ENCODE results near the gene CELA2B.
"Not testable (repeated sequence)": the region's sequence is repeated elsewhere in the genome, so short reads cannot be mapped to it uniquely, and the experiment has no call there.

CELA2B gene

GRCh38 chr1:15459771-15460707 is 15.9 kb upstream of the CELA2B start:
- no peaks in the 10 kb centered on the region for H3K9me3 ChIP-seq (ENCODE audit: insufficient read depth, low read depth, low read length)
- no peaks in the 10 kb centered on the region for H3K27me3 ChIP-seq (ENCODE audit: insufficient read depth, low read length)
- H3K36me3 ChIP-seq (ENCODE audit: insufficient read depth, low read depth, low read length), result no peaks in the 10 kb centered on the region
- H3K4me1 ChIP-seq (ENCODE audit: insufficient read depth, low read length), result no peaks in the 10 kb centered on the region
- no peak overlapping the region for H3K4me3 ChIP-seq (ENCODE audit: low read length)
- no peak overlapping the region for H3K27ac ChIP-seq (ENCODE audit: low read length)
- no peak overlapping the region for H3K9ac ChIP-seq (ENCODE audit: low read depth, low read length)

GRCh38 chr1:15460708-15461095 is 15.2 kb upstream of the CELA2B start:
- no peaks in the 10 kb centered on the region for H3K4me1 ChIP-seq (ENCODE audit: insufficient read depth, low read length)
- H3K9ac ChIP-seq (ENCODE audit: low read depth, low read length), result no peak overlapping the region
- H3K27ac ChIP-seq (ENCODE audit: low read length), result no peak overlapping the region
- H3K4me3 ChIP-seq (ENCODE audit: low read length), result no peak overlapping the region
- no peaks in the 10 kb centered on the region for H3K9me3 ChIP-seq (ENCODE audit: insufficient read depth, low read depth, low read length)
- no peaks in the 10 kb centered on the region for H3K27me3 ChIP-seq (ENCODE audit: insufficient read depth, low read length)
- H3K36me3 ChIP-seq (ENCODE audit: insufficient read depth, low read depth, low read length), result no peaks in the 10 kb centered on the region

GRCh38 chr1:15463064-15463800 is 12.7 kb upstream of the CELA2B start:
- not testable (repeated sequence) for H3K9ac ChIP-seq (ENCODE audit: low read depth, low read length); H3K27ac ChIP-seq (ENCODE audit: low read length); H3K9me3 ChIP-seq (ENCODE audit: insufficient read depth, low read depth, low read length)

GRCh38 chr1:15463926-15464322 is 12.0 kb upstream of the CELA2B start:
- H3K9ac ChIP-seq (ENCODE audit: low read depth, low read length); H3K4me3 ChIP-seq (ENCODE audit: low read length); H3K27ac ChIP-seq (ENCODE audit: low read length); H3K9me3 ChIP-seq (ENCODE audit: insufficient read depth, low read depth, low read length); H3K36me3 ChIP-seq (ENCODE audit: insufficient read depth, low read depth, low read length); H3K4me1 ChIP-seq (ENCODE audit: insufficient read depth, low read length); H3K27me3 ChIP-seq (ENCODE audit: insufficient read depth, low read length): not testable (repeated sequence)

More at GRCh38 chr1:15463064-15463800, 12.7 kb upstream of the CELA2B start:
- H3K4me1 ChIP-seq (ENCODE audit: insufficient read depth, low read length); H3K27me3 ChIP-seq (ENCODE audit: insufficient read depth, low read length); H3K4me3 ChIP-seq (ENCODE audit: low read length); H3K36me3 ChIP-seq (ENCODE audit: insufficient read depth, low read depth, low read length): not testable (repeated sequence)

GRCh38 chr1:15465674-15466073 is 10.2 kb upstream of the CELA2B start:
- H3K27ac ChIP-seq (ENCODE audit: low read length), result no peak overlapping the region
- H3K9me3 ChIP-seq (ENCODE audit: insufficient read depth, low read depth, low read length), result no peaks in the 10 kb centered on the region
- H3K27me3 ChIP-seq (ENCODE audit: insufficient read depth, low read length), result no peaks in the 10 kb centered on the region
- no peak overlapping the region for H3K9ac ChIP-seq (ENCODE audit: low read depth, low read length)
- no peaks in the 10 kb centered on the region for H3K36me3 ChIP-seq (ENCODE audit: insufficient read depth, low read depth, low read length)
- no peaks in the 10 kb centered on the region for H3K4me1 ChIP-seq (ENCODE audit: insufficient read depth, low read length)
- no peak overlapping the region for H3K4me3 ChIP-seq (ENCODE audit: low read length)

- H3K27me3 ChIP-seq (ENCODE audit: insufficient read depth, low read length); H3K4me1 ChIP-seq (ENCODE audit: insufficient read depth, low read length); H3K4me3 ChIP-seq (ENCODE audit: low read length); H3K9ac ChIP-seq (ENCODE audit: low read depth, low read length); H3K27ac ChIP-seq (ENCODE audit: low read length); H3K36me3 ChIP-seq (ENCODE audit: insufficient read depth, low read depth, low read length); H3K9me3 ChIP-seq (ENCODE audit: insufficient read depth, low read depth, low read length): not testable (repeated sequence)
Observed at GRCh38 chr1:15466955-15467625, 8.8 kb upstream of the CELA2B start.

- H3K27ac ChIP-seq (ENCODE audit: low read length), result no peak overlapping the region
- no peak overlapping the region for H3K4me3 ChIP-seq (ENCODE audit: low read length)
- no peaks in the 10 kb centered on the region for H3K9me3 ChIP-seq (ENCODE audit: insufficient read depth, low read depth, low read length)
- no peaks in the 10 kb centered on the region for H3K4me1 ChIP-seq (ENCODE audit: insufficient read depth, low read length)
- no peak overlapping the region for H3K9ac ChIP-seq (ENCODE audit: low read depth, low read length)
- H3K36me3 ChIP-seq (ENCODE audit: insufficient read depth, low read depth, low read length), result no peaks in the 10 kb centered on the region
- H3K27me3 ChIP-seq (ENCODE audit: insufficient read depth, low read length), result no peaks in the 10 kb centered on the region
Observed at GRCh38 chr1:15468145-15468544, 7.8 kb upstream of the CELA2B start.

- H3K9ac ChIP-seq (ENCODE audit: low read depth, low read length), result no peak overlapping the region
- H3K4me1 ChIP-seq (ENCODE audit: insufficient read depth, low read length), result no peaks in the 10 kb centered on the region
- H3K4me3 ChIP-seq (ENCODE audit: low read length), result no peak overlapping the region
- no peaks in the 10 kb centered on the region for H3K9me3 ChIP-seq (ENCODE audit: insufficient read depth, low read depth, low read length)
- no peaks in the 10 kb centered on the region for H3K27me3 ChIP-seq (ENCODE audit: insufficient read depth, low read length)
- H3K27ac ChIP-seq (ENCODE audit: low read length), result no peak overlapping the region
- no peaks in the 10 kb centered on the region for H3K36me3 ChIP-seq (ENCODE audit: insufficient read depth, low read depth, low read length)
Observed at GRCh38 chr1:15469361-15469760, 6.5 kb upstream of the CELA2B start.

- not testable (repeated sequence) for H3K27me3 ChIP-seq (ENCODE audit: insufficient read depth, low read length); H3K4me3 ChIP-seq (ENCODE audit: low read length); H3K4me1 ChIP-seq (ENCODE audit: insufficient read depth, low read length); H3K27ac ChIP-seq (ENCODE audit: low read length); H3K9ac ChIP-seq (ENCODE audit: low read depth, low read length); H3K36me3 ChIP-seq (ENCODE audit: insufficient read depth, low read depth, low read length); H3K9me3 ChIP-seq (ENCODE audit: insufficient read depth, low read depth, low read length)
Observed at GRCh38 chr1:15469821-15470448, 6.0 kb upstream of the CELA2B start.

- not testable (repeated sequence) for H3K9ac ChIP-seq (ENCODE audit: low read depth, low read length); H3K27me3 ChIP-seq (ENCODE audit: insufficient read depth, low read length); H3K27ac ChIP-seq (ENCODE audit: low read length); H3K36me3 ChIP-seq (ENCODE audit: insufficient read depth, low read depth, low read length); H3K4me1 ChIP-seq (ENCODE audit: insufficient read depth, low read length); H3K9me3 ChIP-seq (ENCODE audit: insufficient read depth, low read depth, low read length); H3K4me3 ChIP-seq (ENCODE audit: low read length)
Observed at GRCh38 chr1:15471067-15471466, 4.8 kb upstream of the CELA2B start.

GRCh38 chr1:15471723-15472122 is 4.2 kb upstream of the CELA2B start:
- not testable (repeated sequence) for H3K27ac ChIP-seq (ENCODE audit: low read length); H3K4me1 ChIP-seq (ENCODE audit: insufficient read depth, low read length); H3K9me3 ChIP-seq (ENCODE audit: insufficient read depth, low read depth, low read length); H3K9ac ChIP-seq (ENCODE audit: low read depth, low read length); H3K4me3 ChIP-seq (ENCODE audit: low read length); H3K36me3 ChIP-seq (ENCODE audit: insufficient read depth, low read depth, low read length); H3K27me3 ChIP-seq (ENCODE audit: insufficient read depth, low read length)
